GM10248 (cell line): ENCODE results near the gene LIMS2.

Experiments
- CTCF ChIA-PET: fragments of 300-600 bp; sonication (Branson Sonifier 250); formaldehyde crosslinking; extraction: SDS; loops from one replicate; lab custom pipeline; 2021; ENCODE audit warnings: antibody characterized with exemption; lab: Yijun Ruan, JAX
- POLR2A ChIA-PET: fragments of 350-650 bp; sonication (Branson Sonifier 250); formaldehyde crosslinking; extraction: SDS; loops from one replicate; lab custom pipeline; 2020; ENCODE audit warnings: antibody characterized with exemption; lab: Yijun Ruan, JAX
- DNase-seq: peaks from one replicate; pipeline ENCODE4 v3.0.0; 2012; ENCODE audit errors: extremely low spot score
- CTCF ChIP-seq: IDR thresholded peaks from 2 replicates; pipeline ENCODE4 v1.5.1; 2012; ENCODE audit warnings: mild to moderate bottlenecking, low read depth; ENCODE audit errors: extremely low read depth, missing control alignments, control extremely low read depth

Gene LIMS2

GRCh38 chr2:127641133-127641532 lies 34.2 kb downstream of the LIMS2 start:
- TF ChIP-seq CTCF: no peak
- POLR2A ChIA-PET: no interaction called here
- no peak for DNase-seq
- CTCF ChIA-PET: interaction anchor here (1.4 to 3.7 kb wide), 2 partner anchors 9 to 50 kb away, joined by 4 to 28 read pairs; no protein-coding TSS in a partner anchor

- peak; percentile 41 for TF ChIP-seq CTCF
- DNase-seq: peak; percentile 72
- ChIA-PET POLR2A (no interaction called here), CTCF (interaction anchor here (0.8 to 3.7 kb wide), 8 partner anchors 9 to 444 kb away, joined by 3 to 28 read pairs (median 4); partner anchors contain the start of gene IWS1)
Measured at GRCh38 chr2:127640082-127641072, 35.0 kb downstream of the LIMS2 start.

- ChIA-PET POLR2A (interaction anchor here (0.6 kb wide), 1 partner anchor 246 kb away, joined by 3 read pairs; no protein-coding TSS in a partner anchor), CTCF (interaction anchor here (1.4 to 3.7 kb wide), 4 partner anchors 10 to 48 kb away, joined by 5 to 28 read pairs (median 15); no protein-coding TSS in a partner anchor)
- DNase-seq: no peak
- no peak for TF ChIP-seq CTCF
Measured at GRCh38 chr2:127639111-127639474, 36.2 kb downstream of the LIMS2 start.

GRCh38 chr2:127638361-127639110 lies 36.8 kb downstream of the LIMS2 start:
- CTCF ChIA-PET: interaction anchor here (1.1 to 3.7 kb wide), 6 partner anchors 10 to 48 kb away, joined by 3 to 28 read pairs (median 10); no protein-coding TSS in a partner anchor
- no peak for DNase-seq
- no peak for TF ChIP-seq CTCF
- POLR2A ChIA-PET: interaction anchor here (0.6 kb wide), 1 partner anchor 245 kb away, joined by 3 read pairs; no protein-coding TSS in a partner anchor

GRCh38 chr2:127637725-127638252 lies 37.5 kb downstream of the LIMS2 start:
- no peak for DNase-seq
- CTCF ChIA-PET: interaction anchor here (1.1 to 2.8 kb wide), 6 partner anchors 10 to 47 kb away, joined by 3 to 18 read pairs (median 6); no protein-coding TSS in a partner anchor
- POLR2A ChIA-PET: no interaction called here
- no peak for TF ChIP-seq CTCF
